ENCODE measurements around the gene MINK1. TPM values are rescaled to one million over a fixed set of nuclear protein-coding genes. Genes with fewer than 3 reads are reported as not detected.

Gene MINK1
- total and polyA plus RNA-seq, 2 of the 13 experiments (the other 11 are each of a cell fraction or from before 2014, with no cell fraction given), result 17.2 to 63.9 TPM

DNA sequence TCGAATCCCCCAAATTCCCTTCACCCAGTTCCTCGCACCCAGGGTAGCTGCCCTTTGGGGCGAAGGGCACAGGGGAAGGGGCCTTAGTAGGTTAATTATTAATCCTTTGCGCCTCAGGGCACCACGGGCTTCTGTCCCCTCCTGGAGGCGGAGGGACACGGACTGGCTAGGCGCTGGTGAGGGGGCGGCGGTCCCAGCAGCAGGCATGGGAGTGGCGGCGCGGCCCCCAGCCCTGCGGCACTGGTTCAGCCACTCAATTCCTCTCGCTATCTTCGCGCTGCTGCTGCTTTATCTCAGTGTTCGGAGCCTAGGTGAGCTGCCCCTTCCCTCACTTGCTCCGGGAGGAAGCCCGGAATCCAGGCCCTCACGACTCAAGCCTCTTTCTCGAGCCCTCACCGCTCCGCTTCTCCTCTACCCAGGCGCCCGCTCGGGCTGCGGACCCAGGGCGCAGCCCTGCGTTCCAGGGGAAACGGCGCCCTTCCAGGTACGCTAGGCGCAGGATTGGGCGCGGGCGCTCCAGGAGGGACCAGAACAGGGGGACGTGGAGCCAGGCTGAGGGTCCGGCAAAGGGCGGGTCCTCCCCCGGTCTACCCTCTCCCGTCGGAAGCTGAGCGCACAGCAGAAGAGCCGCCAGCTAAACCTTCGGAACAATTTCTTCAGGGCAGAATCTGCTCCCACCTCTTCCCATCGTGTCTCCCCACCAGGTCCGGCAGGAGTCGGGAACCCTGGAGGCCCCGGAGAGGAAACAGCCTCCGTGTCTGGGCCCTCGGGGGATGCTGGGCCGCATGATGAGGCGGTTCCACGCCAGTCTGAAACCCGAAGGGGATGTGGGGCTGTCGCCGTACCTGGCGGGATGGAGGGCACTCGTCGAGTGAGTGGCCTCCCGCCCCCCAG, 44.1 kb upstream of the MINK1 start, which contains the start of gene GLTPD2 (continued):
- TF ChIP-seq KMT2B (CRISPR knock-in tag; IDR thresholded peaks at IDR 0.05), result no peak
- TF ChIP-seq, protein P1, sequence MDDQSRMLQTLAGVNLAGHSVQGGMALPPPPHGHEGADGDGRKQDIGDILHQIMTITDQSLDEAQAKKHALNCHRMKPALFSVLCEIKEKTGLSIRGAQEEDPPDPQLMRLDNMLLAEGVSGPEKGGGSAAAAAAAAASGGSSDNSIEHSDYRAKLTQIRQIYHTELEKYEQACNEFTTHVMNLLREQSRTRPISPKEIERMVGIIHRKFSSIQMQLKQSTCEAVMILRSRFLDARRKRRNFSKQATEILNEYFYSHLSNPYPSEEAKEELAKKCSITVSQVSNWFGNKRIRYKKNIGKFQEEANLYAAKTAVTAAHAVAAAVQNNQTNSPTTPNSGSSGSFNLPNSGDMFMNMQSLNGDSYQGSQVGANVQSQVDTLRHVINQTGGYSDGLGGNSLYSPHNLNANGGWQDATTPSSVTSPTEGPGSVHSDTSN (CRISPR knock-in tag; IDR thresholded peaks at IDR 0.05; ENCODE audit: borderline replicate concordance), result 0 out of 2 replicates have a peak, but pooled peaks have one; percentile 63
- TF ChIP-seq, protein P2, sequence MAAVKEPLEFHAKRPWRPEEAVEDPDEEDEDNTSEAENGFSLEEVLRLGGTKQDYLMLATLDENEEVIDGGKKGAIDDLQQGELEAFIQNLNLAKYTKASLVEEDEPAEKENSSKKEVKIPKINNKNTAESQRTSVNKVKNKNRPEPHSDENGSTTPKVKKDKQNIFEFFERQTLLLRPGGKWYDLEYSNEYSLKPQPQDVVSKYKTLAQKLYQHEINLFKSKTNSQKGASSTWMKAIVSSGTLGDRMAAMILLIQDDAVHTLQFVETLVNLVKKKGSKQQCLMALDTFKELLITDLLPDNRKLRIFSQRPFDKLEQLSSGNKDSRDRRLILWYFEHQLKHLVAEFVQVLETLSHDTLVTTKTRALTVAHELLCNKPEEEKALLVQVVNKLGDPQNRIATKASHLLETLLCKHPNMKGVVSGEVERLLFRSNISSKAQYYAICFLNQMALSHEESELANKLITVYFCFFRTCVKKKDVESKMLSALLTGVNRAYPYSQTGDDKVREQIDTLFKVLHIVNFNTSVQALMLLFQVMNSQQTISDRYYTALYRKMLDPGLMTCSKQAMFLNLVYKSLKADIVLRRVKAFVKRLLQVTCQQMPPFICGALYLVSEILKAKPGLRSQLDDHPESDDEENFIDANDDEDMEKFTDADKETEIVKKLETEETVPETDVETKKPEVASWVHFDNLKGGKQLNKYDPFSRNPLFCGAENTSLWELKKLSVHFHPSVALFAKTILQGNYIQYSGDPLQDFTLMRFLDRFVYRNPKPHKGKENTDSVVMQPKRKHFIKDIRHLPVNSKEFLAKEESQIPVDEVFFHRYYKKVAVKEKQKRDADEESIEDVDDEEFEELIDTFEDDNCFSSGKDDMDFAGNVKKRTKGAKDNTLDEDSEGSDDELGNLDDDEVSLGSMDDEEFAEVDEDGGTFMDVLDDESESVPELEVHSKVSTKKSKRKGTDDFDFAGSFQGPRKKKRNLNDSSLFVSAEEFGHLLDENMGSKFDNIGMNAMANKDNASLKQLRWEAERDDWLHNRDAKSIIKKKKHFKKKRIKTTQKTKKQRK (IDR thresholded peaks at IDR 0.05; ENCODE audit: low read length), result no peak
- no peak for TF ChIP-seq ZFP36L2 (CRISPR knock-in tag; IDR thresholded peaks at IDR 0.05)
- no peak for TF ChIP-seq FOXK2 (IDR thresholded peaks at IDR 0.05)
- no peak; the same call in 1 of the 2 replicates for TF ChIP-seq ZNF430 (CRISPR knock-in tag; IDR thresholded peaks at IDR 0.05)
- TF ChIP-seq ZNF766 (CRISPR knock-in tag; IDR thresholded peaks at IDR 0.05; ENCODE audit: borderline replicate concordance), result no peak
- TF ChIP-seq ZNF562 (CRISPR knock-in tag; IDR thresholded peaks at IDR 0.05; ENCODE audit: borderline replicate concordance), result no peak
- peak; percentile 82 for TF ChIP-seq HNF4A (CRISPR knock-in tag; IDR thresholded peaks at IDR 0.05)
- no peak for TF ChIP-seq HOXA7 (CRISPR knock-in tag; IDR thresholded peaks at IDR 0.05)
- TF ChIP-seq EED (CRISPR knock-in tag; IDR thresholded peaks at IDR 0.05), result no peak
- 0 out of 2 replicates have a peak, but pooled peaks have one; percentile 11 for TF ChIP-seq ZNF343 (CRISPR knock-in tag; IDR thresholded peaks at IDR 0.05)
- TF ChIP-seq ZMYM4 (CRISPR knock-in tag; IDR thresholded peaks at IDR 0.05), result no peak
- no peak for TF ChIP-seq ZKSCAN1 (IDR thresholded peaks at IDR 0.05; ENCODE audit: low read length)
- TF ChIP-seq, protein P3, sequence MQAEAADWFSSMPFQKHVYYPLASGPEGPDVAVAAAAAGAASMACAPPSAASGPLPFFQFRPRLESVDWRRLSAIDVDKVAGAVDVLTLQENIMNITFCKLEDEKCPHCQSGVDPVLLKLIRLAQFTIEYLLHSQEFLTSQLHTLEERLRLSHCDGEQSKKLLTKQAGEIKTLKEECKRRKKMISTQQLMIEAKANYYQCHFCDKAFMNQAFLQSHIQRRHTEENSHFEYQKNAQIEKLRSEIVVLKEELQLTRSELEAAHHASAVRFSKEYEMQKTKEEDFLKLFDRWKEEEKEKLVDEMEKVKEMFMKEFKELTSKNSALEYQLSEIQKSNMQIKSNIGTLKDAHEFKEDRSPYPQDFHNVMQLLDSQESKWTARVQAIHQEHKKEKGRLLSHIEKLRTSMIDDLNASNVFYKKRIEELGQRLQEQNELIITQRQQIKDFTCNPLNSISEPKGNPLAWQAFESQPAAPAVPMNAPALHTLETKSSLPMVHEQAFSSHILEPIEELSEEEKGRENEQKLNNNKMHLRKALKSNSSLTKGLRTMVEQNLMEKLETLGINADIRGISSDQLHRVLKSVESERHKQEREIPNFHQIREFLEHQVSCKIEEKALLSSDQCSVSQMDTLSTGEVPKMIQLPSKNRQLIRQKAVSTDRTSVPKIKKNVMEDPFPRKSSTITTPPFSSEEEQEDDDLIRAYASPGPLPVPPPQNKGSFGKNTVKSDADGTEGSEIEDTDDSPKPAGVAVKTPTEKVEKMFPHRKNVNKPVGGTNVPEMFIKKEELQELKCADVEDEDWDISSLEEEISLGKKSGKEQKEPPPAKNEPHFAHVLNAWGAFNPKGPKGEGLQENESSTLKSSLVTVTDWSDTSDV (CRISPR knock-in tag; IDR thresholded peaks at IDR 0.05), result no peak; the same call in 1 of the 2 replicates
- no peak for TF ChIP-seq NRL (CRISPR knock-in tag; IDR thresholded peaks at IDR 0.05; ENCODE audit: borderline replicate concordance)
- TF ChIP-seq PAF1 (CRISPR knock-in tag; IDR thresholded peaks at IDR 0.05), result no peak
- TF ChIP-seq, protein P4, sequence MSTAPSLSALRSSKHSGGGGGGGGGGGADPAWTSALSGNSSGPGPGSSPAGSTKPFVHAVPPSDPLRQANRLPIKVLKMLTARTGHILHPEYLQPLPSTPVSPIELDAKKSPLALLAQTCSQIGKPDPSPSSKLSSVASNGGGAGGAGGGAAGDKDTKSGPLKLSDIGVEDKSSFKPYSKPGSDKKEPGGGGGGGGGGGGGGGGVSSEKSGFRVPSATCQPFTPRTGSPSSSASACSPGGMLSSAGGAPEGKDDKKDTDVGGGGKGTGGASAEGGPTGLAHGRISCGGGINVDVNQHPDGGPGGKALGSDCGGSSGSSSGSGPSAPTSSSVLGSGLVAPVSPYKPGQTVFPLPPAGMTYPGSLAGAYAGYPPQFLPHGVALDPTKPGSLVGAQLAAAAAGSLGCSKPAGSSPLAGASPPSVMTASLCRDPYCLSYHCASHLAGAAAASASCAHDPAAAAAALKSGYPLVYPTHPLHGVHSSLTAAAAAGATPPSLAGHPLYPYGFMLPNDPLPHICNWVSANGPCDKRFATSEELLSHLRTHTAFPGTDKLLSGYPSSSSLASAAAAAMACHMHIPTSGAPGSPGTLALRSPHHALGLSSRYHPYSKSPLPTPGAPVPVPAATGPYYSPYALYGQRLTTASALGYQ (CRISPR knock-in tag; IDR thresholded peaks at IDR 0.05), result no peak
- peak; percentile 56; the same call in 1 of the 2 replicates for TF ChIP-seq NCOA2 (CRISPR knock-in tag; IDR thresholded peaks at IDR 0.05)
- no peak for TF ChIP-seq ZMYM3 (CRISPR knock-in tag; IDR thresholded peaks at IDR 0.05)
- TF ChIP-seq PCBP1 (IDR thresholded peaks at IDR 0.05; ENCODE audit: borderline replicate concordance, low read depth, low read length), result 0 out of 2 replicates have a peak, but pooled peaks have one; percentile 67
